C4-2B (cell line): ENCODE data around the gene ACSL4.

ENCODE experiments used
- CTCF ChIP-seq: fragments of 450-650 bp; conservative IDR thresholded peaks from 2 replicates; pipeline ENCODE4 v1.5.1; 2017; ENCODE audit warnings: mild to moderate bottlenecking
- ZFX ChIP-seq: fragments of 450-650 bp; IDR thresholded peaks from 2 replicates; pipeline ENCODE4 v1.6.1; 2017

GRCh38 chrX:109643687-109644086 lies 89.4 kb downstream of the ACSL4 start:
- TF ChIP-seq CTCF (no peak), ZFX (no peak)
